IPS-18c (cell line): ENCODE measurements around the gene HPN.
"Not testable (repeated sequence)": the region's sequence is repeated elsewhere in the genome, so short reads cannot be mapped to it uniquely, and the experiment has no call there.

ENCODE experiments used
- H3K4me3 ChIP-seq: 2 replicates; pipeline ENCODE4 v1.7.0; 2013; ENCODE audit warnings: low read depth, mild to moderate bottlenecking, low read length, moderate library complexity; ENCODE audit not compliant: insufficient read depth
- H3K9me3 ChIP-seq: one replicate; pipeline ENCODE4 v1.6.1; 2013; ENCODE audit warnings: mild to moderate bottlenecking, low read length, moderate library complexity; ENCODE audit not compliant: control insufficient read depth, insufficient read depth

HPN gene

GRCh38 chr19:35050662-35051061 lies 9.1 kb downstream of the HPN start:
- not testable (repeated sequence) for H3K9me3 ChIP-seq, H3K4me3 ChIP-seq

DNA sequence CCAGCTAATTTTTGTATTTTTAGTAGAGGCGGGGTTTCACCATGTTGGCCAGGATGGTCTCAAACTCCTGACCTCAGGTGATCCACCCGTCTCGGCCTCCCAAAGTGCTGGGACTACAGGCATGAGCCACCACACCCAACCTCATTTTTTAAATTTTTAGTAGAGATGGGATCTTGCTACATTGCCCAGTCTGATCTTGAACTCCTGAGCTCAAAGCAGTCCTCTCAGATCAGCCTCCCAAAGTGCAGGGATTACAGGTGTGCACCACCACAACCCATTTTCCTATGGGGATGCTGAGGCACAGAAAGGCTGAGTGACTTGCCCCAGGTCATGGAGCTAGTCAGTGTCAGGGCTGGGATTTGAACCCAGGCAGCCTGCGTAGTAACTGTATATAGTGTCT lies 9.7 kb downstream of the HPN start:
- not testable (repeated sequence) for H3K4me3 ChIP-seq, H3K9me3 ChIP-seq

- Histone ChIP-seq H3K9me3 (no peaks in the 10 kb centered on the region), H3K4me3 (no peak overlapping the region)
Measured at GRCh38 chr19:35051796-35052195, 10.3 kb downstream of the HPN start.

- no peak overlapping the region for H3K4me3 ChIP-seq
- no peaks in the 10 kb centered on the region for H3K9me3 ChIP-seq
Measured at GRCh38 chr19:35052599-35053190, 11.2 kb downstream of the HPN start.

- Histone ChIP-seq H3K9me3 (no peaks in the 10 kb centered on the region), H3K4me3 (no peak overlapping the region)
Measured at GRCh38 chr19:35053667-35054293, 12.3 kb downstream of the HPN start.

DNA sequence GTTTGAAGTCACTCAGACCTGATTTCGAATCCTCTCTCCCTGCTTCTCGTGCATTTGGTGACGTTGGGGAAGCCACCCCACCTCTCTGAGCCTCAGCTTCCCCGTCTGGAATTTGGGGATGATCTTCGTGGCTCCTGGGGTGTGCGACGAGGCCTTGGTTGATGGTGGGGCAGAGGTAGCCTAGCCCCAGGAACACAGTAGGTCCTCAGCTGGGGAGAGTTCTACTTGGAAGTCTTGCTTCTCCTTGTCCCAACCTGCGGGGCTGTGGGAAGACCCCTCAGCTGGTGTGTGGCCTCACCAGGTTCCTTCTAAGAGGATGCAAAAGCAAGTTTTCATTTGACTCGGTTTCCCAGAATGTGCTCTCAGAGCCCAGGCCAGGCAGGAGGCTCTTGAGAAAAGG lies 13.1 kb downstream of the HPN start:
- Histone ChIP-seq H3K4me3 (no peak overlapping the region), H3K9me3 (no peaks in the 10 kb centered on the region)

DNA sequence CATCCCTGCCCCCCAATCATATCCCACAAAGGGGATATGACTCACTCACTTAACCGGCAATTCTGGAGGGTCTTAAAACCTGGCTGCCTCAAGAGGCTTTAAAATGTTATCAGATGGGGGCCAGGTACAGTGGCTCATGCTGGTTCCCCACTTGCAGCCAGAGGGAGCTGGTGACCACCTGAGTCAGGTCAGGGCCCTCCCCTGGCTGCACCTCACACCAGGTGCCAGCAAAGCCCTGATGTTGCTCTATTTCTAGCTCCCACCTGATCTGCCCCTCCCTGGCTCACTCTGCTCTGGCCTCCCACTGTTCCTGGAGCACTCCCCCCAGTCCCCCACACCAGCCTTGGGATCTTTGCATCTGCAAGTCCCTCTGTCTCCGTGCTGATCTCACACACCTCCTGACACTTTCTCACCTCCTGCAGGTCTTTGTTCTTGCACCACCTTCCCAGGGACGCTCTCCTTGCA lies 14.2 kb downstream of the HPN start:
- Histone ChIP-seq H3K9me3 (no peaks in the 10 kb centered on the region), H3K4me3 (no peak overlapping the region)

DNA sequence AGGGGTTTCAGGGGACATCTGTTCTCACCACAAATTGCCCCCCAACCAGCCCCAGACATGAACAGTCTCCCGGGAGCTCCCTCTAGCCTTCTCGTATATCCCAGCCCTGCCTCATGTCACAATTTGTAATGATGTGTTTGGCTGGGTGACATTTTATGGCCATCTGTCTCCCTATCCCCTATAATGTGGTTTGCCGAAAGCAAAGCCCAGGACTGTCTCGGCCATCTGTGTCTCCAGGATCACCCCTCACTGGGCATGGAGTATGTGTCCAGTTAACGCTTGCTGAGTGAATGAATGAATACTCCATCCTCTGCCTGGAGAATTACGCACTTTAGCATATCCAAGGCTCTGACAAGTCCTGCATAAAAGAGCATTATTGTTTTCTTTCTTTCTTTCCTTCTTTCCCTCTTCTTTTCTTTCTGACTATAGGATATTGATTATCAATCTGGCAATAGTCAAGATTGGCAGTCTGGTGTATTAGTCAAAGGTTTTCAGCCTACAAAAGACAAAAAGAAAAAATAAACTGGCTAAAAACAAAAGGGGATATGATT lies 15.1 kb downstream of the HPN start:
- Histone ChIP-seq H3K4me3 (no peak overlapping the region), H3K9me3 (no peaks in the 10 kb centered on the region)

GRCh38 chr19:35058370-35058769 lies 16.8 kb downstream of the HPN start:
- H3K9me3 ChIP-seq, result no peaks in the 10 kb centered on the region

DNA sequence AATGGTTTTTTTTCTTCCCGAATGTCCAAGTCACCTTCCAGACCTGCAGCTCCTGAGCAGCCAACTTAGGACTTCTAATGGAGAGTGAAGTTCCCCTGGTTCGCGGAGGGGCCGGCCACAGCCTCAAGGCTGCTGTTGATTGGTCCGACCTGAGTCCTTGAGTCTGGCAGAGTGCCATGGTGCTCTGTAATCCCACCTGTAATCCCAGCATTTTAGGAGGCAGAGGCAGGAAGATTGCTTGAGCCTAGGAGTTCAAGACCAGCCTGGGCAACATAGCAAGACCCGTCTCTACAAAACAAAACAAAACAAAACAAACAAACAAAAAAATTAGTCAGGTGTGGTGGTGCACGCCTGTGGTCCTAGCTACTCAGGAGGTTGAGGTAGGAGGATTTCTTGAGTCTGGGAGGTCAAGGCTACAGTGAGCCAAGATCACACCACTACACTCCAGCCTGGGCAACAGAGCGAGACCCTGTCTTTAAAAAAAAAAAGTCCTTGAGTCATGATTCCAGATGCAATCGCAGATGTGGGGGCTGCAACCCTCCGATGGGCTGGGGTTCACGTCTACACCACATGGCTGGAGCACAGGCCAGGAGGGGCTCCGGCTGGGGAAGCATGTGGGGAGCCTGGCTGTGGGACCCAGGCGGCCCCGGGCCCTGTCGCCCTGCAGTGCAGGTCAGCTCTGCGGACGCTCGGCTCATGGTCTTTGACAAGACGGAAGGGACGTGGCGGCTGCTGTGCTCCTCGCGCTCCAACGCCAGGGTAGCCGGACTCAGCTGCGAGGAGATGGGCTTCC lies 17.7 kb downstream of the HPN start:
- Histone ChIP-seq H3K4me3 (no peak overlapping the region), H3K9me3 (no peaks in the 10 kb centered on the region)

More at GRCh38 chr19:35058370-35058769, 16.8 kb downstream of the HPN start:
- no peak overlapping the region for H3K4me3 ChIP-seq

DNA sequence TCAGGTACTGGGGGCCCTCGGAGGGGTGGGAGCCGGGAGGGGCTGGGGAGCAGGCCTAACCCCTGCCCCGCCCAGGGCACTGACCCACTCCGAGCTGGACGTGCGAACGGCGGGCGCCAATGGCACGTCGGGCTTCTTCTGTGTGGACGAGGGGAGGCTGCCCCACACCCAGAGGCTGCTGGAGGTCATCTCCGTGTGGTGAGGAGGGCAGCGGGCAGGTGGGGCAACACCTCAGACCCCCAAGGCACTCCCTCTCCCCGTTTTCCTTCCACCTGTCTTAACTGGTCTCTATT lies 18.2 kb downstream of the HPN start:
- Histone ChIP-seq H3K4me3 (no peak overlapping the region), H3K9me3 (no peaks in the 10 kb centered on the region)

- no peaks in the 10 kb centered on the region for H3K9me3 ChIP-seq
- no peak overlapping the region for H3K4me3 ChIP-seq
Measured at GRCh38 chr19:35060160-35060855, 18.8 kb downstream of the HPN start.

- Histone ChIP-seq H3K4me3 (no peak overlapping the region), H3K9me3 (no peaks in the 10 kb centered on the region)
Measured at GRCh38 chr19:35061583-35062373, 20.3 kb downstream of the HPN start.

DNA sequence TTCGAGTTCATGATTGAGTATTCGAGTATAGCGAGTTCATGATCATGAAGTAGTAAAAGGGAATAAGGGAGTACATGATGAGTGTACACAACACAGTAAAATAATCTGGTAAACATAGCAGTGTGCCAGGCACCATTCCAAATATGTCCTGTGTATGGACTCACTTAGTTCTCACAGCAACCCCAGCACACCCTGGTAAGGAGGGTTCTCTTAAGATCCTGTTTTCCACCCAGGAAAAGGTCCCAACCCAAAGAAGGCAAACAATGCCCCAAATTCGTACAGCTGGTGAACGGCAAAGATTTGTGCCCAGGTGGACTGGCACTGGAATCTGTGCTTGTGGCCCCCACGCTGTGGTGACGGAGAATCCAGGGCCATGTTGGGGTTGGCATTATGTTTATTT lies 21.4 kb downstream of the HPN start:
- H3K9me3 ChIP-seq, result no peaks in the 10 kb centered on the region
- no peak overlapping the region for H3K4me3 ChIP-seq

DNA sequence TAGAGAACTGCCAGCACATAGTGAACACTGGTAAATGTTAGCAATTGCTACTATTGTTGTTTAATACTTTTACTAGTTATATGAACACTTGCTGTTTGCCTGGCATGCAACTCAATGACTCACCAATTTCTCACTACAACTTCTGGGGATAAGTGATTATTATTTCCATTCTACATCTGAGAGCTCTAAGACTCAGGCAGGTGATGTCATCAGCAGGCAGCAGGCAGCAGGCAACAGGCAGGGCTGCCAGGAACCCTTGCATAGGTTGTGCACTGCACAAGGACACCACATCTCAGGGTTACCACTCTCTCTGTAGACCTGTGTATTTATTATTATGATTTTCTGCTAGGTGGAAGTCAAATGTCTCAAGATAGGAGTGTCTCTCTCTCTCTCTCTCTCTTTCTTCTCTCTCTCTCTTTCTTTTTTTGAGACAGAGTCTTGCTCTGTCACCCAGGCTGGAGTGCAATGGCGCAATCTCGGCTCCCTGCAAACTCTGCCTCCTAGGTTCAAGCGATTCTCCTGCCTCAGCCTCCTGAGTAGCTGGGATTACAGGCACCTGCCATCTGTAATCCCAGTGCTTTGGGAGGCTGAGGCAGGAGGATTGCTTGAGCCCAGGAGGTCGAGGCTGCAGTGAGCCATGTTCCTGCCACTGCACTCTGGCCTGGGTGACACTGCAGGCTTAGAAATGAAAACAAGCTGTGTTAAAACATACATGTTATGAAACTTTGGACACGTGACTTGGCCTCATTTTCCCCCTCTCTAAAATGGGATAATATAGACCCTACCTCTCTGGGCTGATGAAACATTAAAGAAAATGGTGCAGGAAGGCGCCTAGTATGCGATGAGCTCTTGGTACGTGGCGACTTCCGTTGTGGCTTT lies 22.7 kb downstream of the HPN start:
- Histone ChIP-seq H3K9me3 (no peaks in the 10 kb centered on the region), H3K4me3 (no peak overlapping the region)

GRCh38 chr19:35065574-35065973 lies 24.1 kb downstream of the HPN start:
- H3K9me3 ChIP-seq, result no peaks in the 10 kb centered on the region
- no peak overlapping the region for H3K4me3 ChIP-seq
